Naive thymus-derived CD4-positive, alpha-beta T cell (primary cell): Measurements from ENCODE around the gene MYH15. TPM values are rescaled to one million over a fixed set of nuclear protein-coding genes. Genes with fewer than 3 reads are reported as not detected.

Experiments
- ATAC-seq: fragments of 150-1000 bp; cut with Tn5 transposase; 2 replicates; pipeline ENCODE4 v1.10.0; 2021; ENCODE audit warnings: mild to moderate bottlenecking, moderate library complexity
- CTCF ChIA-PET: fragments of 350-600 bp; sonication (Branson Sonifier 250); formaldehyde crosslinking; loops from one replicate; lab custom pipeline; 2021; ENCODE audit warnings: antibody characterized with exemption; lab: Charles Lee
- POLR2A ChIA-PET: fragments of 350-600 bp; sonication (Branson Sonifier 250); formaldehyde crosslinking; loops from one replicate; lab custom pipeline; 2021; ENCODE audit warnings: antibody characterized with exemption, inconsistent platforms; lab: Charles Lee
- DNase-seq, 9 donors: peaks; one replicate each; pipeline versions ENCODE4 v3.0.0 to v3.0.0-alpha.2; 2020 to 2022; ENCODE audit warnings: mixed read lengths in 1 of 9
- H3K27ac ChIP-seq: one replicate; pipeline ENCODE4 v1.7.0; 2013; ENCODE audit warnings: mild to moderate bottlenecking, low read depth, low read length, moderate library complexity
- H3K27me3 ChIP-seq, 2 donors: one replicate each; pipeline ENCODE4 v1.7.0; 2013; ENCODE audit warnings: low read length in 2 of 2, mild to moderate bottlenecking in 2 of 2, moderate library complexity in 2 of 2; ENCODE audit not compliant: control insufficient read depth in 2 of 2, insufficient read depth in 2 of 2
- H3K36me3 ChIP-seq, 3 experiments: 1 replicate in 2 of 3; 2 replicates in 1 of 3; pipeline ENCODE4 v1.7.0; 2013; ENCODE audit warnings: low read length in 3 of 3, mild to moderate bottlenecking in 3 of 3, moderate library complexity in 1 of 3; ENCODE audit not compliant: insufficient read depth in 3 of 3, control insufficient read depth in 2 of 3
- H3K4me1 ChIP-seq, 2 donors: one replicate each; pipeline ENCODE4 v1.7.0; 2013; ENCODE audit warnings: low read length in 2 of 2, mild to moderate bottlenecking in 2 of 2, moderate library complexity in 1 of 2; ENCODE audit not compliant: control insufficient read depth in 2 of 2, insufficient read depth in 2 of 2
- H3K4me3 ChIP-seq: 2 replicates; pipeline ENCODE4 v1.7.0; 2013; ENCODE audit warnings: mild to moderate bottlenecking, low read length
- H3K9me3 ChIP-seq, 3 experiments: 1 replicate in 2 of 3; 2 replicates in 1 of 3; pipeline ENCODE4 v1.7.0; 2013; ENCODE audit warnings: low read length in 3 of 3; ENCODE audit not compliant: control insufficient read depth in 2 of 3
- H3K27ac Mint-ChIP-seq, 9 donors: one replicate each; pipeline ENCODE4 v1.8.0; 2020 to 2022; ENCODE audit warnings: mixed read lengths in 9 of 9, mild to moderate bottlenecking in 8 of 9, moderate library complexity in 5 of 9, inconsistent platforms in 2 of 9
- H3K27me3 Mint-ChIP-seq, 5 donors: one replicate each; pipeline ENCODE4 v1.8.0; 2021 to 2022; ENCODE audit warnings: mixed read lengths in 5 of 5, mild to moderate bottlenecking in 1 of 5
- H3K36me3 Mint-ChIP-seq, 5 donors: one replicate each; pipeline ENCODE4 v1.8.0; 2020 to 2022; ENCODE audit warnings: mixed read lengths in 5 of 5, mild to moderate bottlenecking in 3 of 5, inconsistent platforms in 1 of 5
- H3K4me1 Mint-ChIP-seq, 7 donors: one replicate each; pipeline ENCODE4 v1.8.0; 2020 to 2022; ENCODE audit warnings: mixed read lengths in 7 of 7, mild to moderate bottlenecking in 3 of 7, inconsistent platforms in 1 of 7
- H3K4me3 Mint-ChIP-seq, 10 donors: one replicate each; pipeline ENCODE4 v1.8.0; 2020 to 2022; ENCODE audit warnings: mild to moderate bottlenecking in 10 of 10, mixed read lengths in 10 of 10, moderate library complexity in 6 of 10, inconsistent platforms in 2 of 10
- H3K9me3 Mint-ChIP-seq, 11 donors: one replicate each; pipeline ENCODE4 v1.8.0; 2020 to 2022; ENCODE audit warnings: mixed read lengths in 11 of 11, mild to moderate bottlenecking in 4 of 11, inconsistent platforms in 1 of 11, moderate library complexity in 1 of 11
- intact Hi-C, 2 donors: fragments of 100-400 bp; cut with micrococcal nuclease; formaldehyde crosslinking; loops; one replicate each; pipeline ENCODE4 v1.15.1; 2023
- polyA plus RNA-seq, 2 donors: library from polyadenylated mRNA; unstranded; fragments of 300-500 nt; fragmentation: Illumina TruSeq; gene quantifications; one replicate each; pipeline ENCODE4 v1.2.3, GENCODE V29; 2021
- total RNA-seq, 6 experiments: library from RNA in 5 of 6; stranded (reverse) in 5 of 6; gene quantifications; 1 replicate in 5 of 6; 2 replicates in 1 of 6; pipeline ENCODE4 v1.2.3 and lab custom pipeline; 2021 to 2026

Gene MYH15
- total and polyA plus RNA-seq, 7 experiments from 2014 or later = 0.05 to 0.29 (median 0.10) TPM; not detected in 3

GRCh38 chr3:108404368-108404767 is 106.0 kb downstream of the MYH15 start:
- Histone ChIP-seq H3K27me3 (no peaks in the 10 kb centered on the region), H3K4me3 (no peak overlapping the region), H3K27ac (no peak overlapping the region), H3K36me3 (no peaks in the 10 kb centered on the region), H3K4me1 (no peaks in the 10 kb centered on the region), H3K9me3 (no peaks in the 10 kb centered on the region)
- POLR2A ChIA-PET = no interaction called here
- Mint-ChIP-seq H3K9me3 (peaks cover 0 to 8% (median 0%) of the 10 kb centered on the region in 11 donors), H3K27me3 (no peaks in the 10 kb centered on the region), H3K4me1 (peaks cover 0 to 6% (median 2%) of the 10 kb centered on the region in 7 donors), H3K27ac (no peak overlapping the region), H3K4me3 (no peak overlapping the region), H3K36me3 (peaks cover 0 to 4% (median 0%) of the 10 kb centered on the region in 5 donors)
- intact Hi-C loops = loop anchor here (10.0 kb wide), 3 partner anchors 470 to 730 kb away; no protein-coding TSS in a partner anchor
- DNase-seq (no peak), ATAC-seq (no peak)
- CTCF ChIA-PET = interaction anchor here (0.6 to 1.9 kb wide), 6 partner anchors 13 to 728 kb away, joined by 3 to 6 read pairs (median 4); no protein-coding TSS in a partner anchor

GRCh38 chr3:108403686-108404345 is 106.6 kb downstream of the MYH15 start:
- ChIA-PET POLR2A (no interaction called here), CTCF (no interaction called here)
- Mint-ChIP-seq H3K9me3 (peaks cover 0 to 8% (median 0%) of the 10 kb centered on the region in 11 donors), H3K4me3 (no peak overlapping the region), H3K27me3 (no peaks in the 10 kb centered on the region), H3K27ac (no peak overlapping the region), H3K4me1 (peaks cover 0 to 6% (median 2%) of the 10 kb centered on the region in 7 donors), H3K36me3 (peaks cover 0 to 4% (median 0%) of the 10 kb centered on the region in 5 donors)
- DNase-seq (no peak), ATAC-seq (no peak)
- H3K4me3 ChIP-seq = no peak overlapping the region
- no peaks in the 10 kb centered on the region for H3K9me3 ChIP-seq
- intact Hi-C loops = loop anchor here (10.0 kb wide), 3 partner anchors 469 to 729 kb away; no protein-coding TSS in a partner anchor
- no peak overlapping the region for H3K27ac ChIP-seq
- no peaks in the 10 kb centered on the region for H3K36me3 ChIP-seq
- H3K27me3 ChIP-seq = no peaks in the 10 kb centered on the region
- H3K4me1 ChIP-seq = no peaks in the 10 kb centered on the region

GRCh38 chr3:108403198-108403597 is 107.2 kb downstream of the MYH15 start:
- Mint-ChIP-seq H3K4me1 (peaks cover 0 to 6% (median 2%) of the 10 kb centered on the region in 7 donors), H3K9me3 (peaks cover 0 to 8% (median 0%) of the 10 kb centered on the region in 11 donors), H3K27me3 (no peaks in the 10 kb centered on the region), H3K36me3 (peaks cover 0 to 4% (median 0%) of the 10 kb centered on the region in 5 donors), H3K27ac (no peak overlapping the region), H3K4me3 (no peak overlapping the region)
- Histone ChIP-seq H3K9me3 (no peaks in the 10 kb centered on the region), H3K27ac (no peak overlapping the region), H3K36me3 (no peaks in the 10 kb centered on the region), H3K4me1 (no peaks in the 10 kb centered on the region), H3K27me3 (no peaks in the 10 kb centered on the region), H3K4me3 (no peak overlapping the region)
- POLR2A ChIA-PET = no interaction called here
- no peak for ATAC-seq
- no peak for DNase-seq
- CTCF ChIA-PET = interaction anchor here (0.6 kb wide), 1 partner anchor 460 kb away, joined by 5 read pairs; no protein-coding TSS in a partner anchor
- intact Hi-C loops = loop anchor here (10.0 kb wide), 3 partner anchors 468 to 728 kb away; no protein-coding TSS in a partner anchor

- H3K36me3 ChIP-seq = no peaks in the 10 kb centered on the region
- H3K4me3 ChIP-seq = no peak overlapping the region
- H3K4me1 Mint-ChIP-seq = peaks cover 0 to 6% (median 2%) of the 10 kb centered on the region in 7 donors
- H3K9me3 ChIP-seq = no peaks in the 10 kb centered on the region
- H3K4me3 Mint-ChIP-seq = no peak overlapping the region
- peaks cover 0 to 4% (median 0%) of the 10 kb centered on the region in 5 donors for H3K27me3 Mint-ChIP-seq
- H3K27ac ChIP-seq = no peak overlapping the region
- POLR2A ChIA-PET = no interaction called here
- CTCF ChIA-PET = no interaction called here
- H3K27me3 ChIP-seq = no peaks in the 10 kb centered on the region
- H3K9me3 Mint-ChIP-seq = peaks cover 0 to 8% (median 0%) of the 10 kb centered on the region in 11 donors
- no peaks in the 10 kb centered on the region for H3K4me1 ChIP-seq
- ATAC-seq (no peak), DNase-seq (no peak)
- no peak overlapping the region for H3K27ac Mint-ChIP-seq
- intact Hi-C loops = loop anchor here (10.0 kb wide), 3 partner anchors 467 to 727 kb away; no protein-coding TSS in a partner anchor
- peaks cover 0 to 4% (median 0%) of the 10 kb centered on the region in 5 donors for H3K36me3 Mint-ChIP-seq
These were observed 108.6 kb downstream of the MYH15 start for GRCh38 chr3:108401836-108402235.

GRCh38 chr3:108398510-108398909 is 111.9 kb downstream of the MYH15 start:
- Mint-ChIP-seq H3K9me3 (peaks cover 0 to 8% (median 0%) of the 10 kb centered on the region in 11 donors), H3K27me3 (peaks cover 0 to 4% (median 0%) of the 10 kb centered on the region in 5 donors), H3K4me3 (no peak overlapping the region), H3K27ac (no peak overlapping the region), H3K4me1 (peaks cover 0 to 2% (median 0%) of the 10 kb centered on the region in 7 donors), H3K36me3 (peaks cover 0 to 4% (median 0%) of the 10 kb centered on the region in 5 donors)
- ATAC-seq = no peak
- H3K4me1 ChIP-seq = peaks cover 0 to 2% of the 10 kb centered on the region in 2 donors
- intact Hi-C loops = no loop called here
- no peaks in the 10 kb centered on the region for H3K27me3 ChIP-seq
- no peaks in the 10 kb centered on the region for H3K36me3 ChIP-seq
- no peak for DNase-seq
- H3K27ac ChIP-seq = no peak overlapping the region
- H3K9me3 ChIP-seq = no peaks in the 10 kb centered on the region
- no peak overlapping the region for H3K4me3 ChIP-seq
- CTCF ChIA-PET = no interaction called here
- POLR2A ChIA-PET = no interaction called here

GRCh38 chr3:108396336-108396735 is 114.1 kb downstream of the MYH15 start:
- H3K9me3 Mint-ChIP-seq = peaks cover 0 to 9% (median 0%) of the 10 kb centered on the region in 11 donors
- no peaks in the 10 kb centered on the region for H3K27me3 ChIP-seq
- H3K9me3 ChIP-seq = no peaks in the 10 kb centered on the region
- no peaks in the 10 kb centered on the region for H3K36me3 ChIP-seq
- intact Hi-C loops = no loop called here
- H3K4me3 ChIP-seq = no peak overlapping the region
- DNase-seq = no peak
- POLR2A ChIA-PET = no interaction called here
- CTCF ChIA-PET = no interaction called here
- ATAC-seq = no peak
- H3K27ac ChIP-seq = no peak overlapping the region
- peaks cover 0 to 10% (median 0%) of the 10 kb centered on the region in 5 donors for H3K36me3 Mint-ChIP-seq
- H3K4me1 Mint-ChIP-seq = peaks cover 0 to 2% (median 0%) of the 10 kb centered on the region in 7 donors
- H3K4me3 Mint-ChIP-seq = no peak overlapping the region
- peaks cover 0 to 13% (median 0%) of the 10 kb centered on the region in 5 donors for H3K27me3 Mint-ChIP-seq
- H3K4me1 ChIP-seq = peaks cover 0 to 2% of the 10 kb centered on the region in 2 donors
- H3K27ac Mint-ChIP-seq = no peak overlapping the region
